ENCODE data around the gene KLF18.
"Not testable (repeated sequence)": the region's sequence is repeated elsewhere in the genome, so short reads cannot be mapped to it uniquely, and the experiment has no call there.

Gene KLF18

GRCh38 chr1:44141531-44141930 lies at the start of gene KLF18:
Gene KLF18 (minus strand): TSS chr1:44141631. CDS start chr1:44141631, 0 bp downstream.
- DNase-seq (ENCODE audit: low spot score), result no peak

GRCh38 chr1:44174630-44175029 lies 33.2 kb upstream of the KLF18 start:
- DNase-seq (ENCODE audit: low spot score), result no peak

- peak; percentile 50 for DNase-seq (ENCODE audit: low spot score)
Observed at GRCh38 chr1:44170281-44170823, 28.9 kb upstream of the KLF18 start.

- DNase-seq (ENCODE audit: low spot score), result no peak
Observed at GRCh38 chr1:44168520-44169098, 27.2 kb upstream of the KLF18 start.

GRCh38 chr1:44161546-44161945 lies 20.1 kb upstream of the KLF18 start:
- DNase-seq (ENCODE audit: low spot score), result no peak

- no peak for DNase-seq (ENCODE audit: low spot score)
Observed at GRCh38 chr1:44158871-44159270, 17.4 kb upstream of the KLF18 start.

GRCh38 chr1:44157903-44158302 lies 16.5 kb upstream of the KLF18 start:
- no peak for DNase-seq (ENCODE audit: low spot score)

- DNase-seq (ENCODE audit: low spot score), result no peak
Observed at GRCh38 chr1:44154049-44154448, 12.6 kb upstream of the KLF18 start.

- no peak for DNase-seq (ENCODE audit: low spot score)
Observed at GRCh38 chr1:44152692-44153091, 11.3 kb upstream of the KLF18 start.

GRCh38 chr1:44151808-44152207 lies 10.4 kb upstream of the KLF18 start:
- DNase-seq (ENCODE audit: low spot score), result no peak

- no peak for DNase-seq (ENCODE audit: low spot score)
Observed at GRCh38 chr1:44151332-44151731, 9.9 kb upstream of the KLF18 start.

- DNase-seq (ENCODE audit: low spot score), result no peak
Observed at GRCh38 chr1:44147582-44147981, 6.2 kb upstream of the KLF18 start.

- DNase-seq (ENCODE audit: low spot score), result no peak
Observed at GRCh38 chr1:44146536-44147361, 5.3 kb upstream of the KLF18 start.

- no peak for DNase-seq (ENCODE audit: low spot score)
Observed at GRCh38 chr1:44144962-44145756, 3.7 kb upstream of the KLF18 start.

GRCh38 chr1:44139565-44139964 lies 1.9 kb downstream of the KLF18 start:
- not testable (repeated sequence) for DNase-seq (ENCODE audit: low spot score)

- DNase-seq (ENCODE audit: low spot score), result no peak
Observed at GRCh38 chr1:44138239-44138638, 3.2 kb downstream of the KLF18 start.

GRCh38 chr1:44135886-44136285 lies 5.5 kb downstream of the KLF18 start:
- DNase-seq (ENCODE audit: low spot score), result no peak

- no peak for DNase-seq (ENCODE audit: low spot score)
Observed at GRCh38 chr1:44134071-44134920, 7.1 kb downstream of the KLF18 start.

GRCh38 chr1:44131411-44131810 lies 10.0 kb downstream of the KLF18 start:
- DNase-seq (ENCODE audit: low spot score), result no peak

- no peak for DNase-seq (ENCODE audit: low spot score)
Observed at GRCh38 chr1:44129616-44130500, 11.6 kb downstream of the KLF18 start.

Data from AG20443 (cell line).